H9 (cell line): Measurements from ENCODE around the gene SAV1. TPM values are rescaled to one million over a fixed set of nuclear protein-coding genes. Genes with fewer than 3 reads are reported as not detected.

ENCODE experiments used
- DNase-seq: peaks from one replicate; pipeline ENCODE4 v3.0.0-alpha.2; 2017
- H2AFZ ChIP-seq: one replicate; pipeline ENCODE4 v1.6.1; 2013; ENCODE audit warnings: mild to moderate bottlenecking, low read length, control low read depth, moderate library complexity
- H2AK5ac ChIP-seq: 2 replicates; pipeline ENCODE4 v1.6.1; 2013; ENCODE audit warnings: low read length, control low read depth, mixed read lengths; ENCODE audit not compliant: insufficient read length
- H2BK120ac ChIP-seq: one replicate; pipeline ENCODE4 v1.6.1; 2013; ENCODE audit warnings: low read depth, mild to moderate bottlenecking, low read length, control low read depth, inconsistent platforms; ENCODE audit not compliant: poor library complexity, severe bottlenecking
- H2BK12ac ChIP-seq: 2 replicates; pipeline ENCODE4 v1.6.1; 2013; ENCODE audit warnings: low read length, control low read depth, mixed read lengths, low read depth; ENCODE audit not compliant: insufficient read length
- H2BK15ac ChIP-seq: 2 replicates; pipeline ENCODE4 v1.6.1; 2013; ENCODE audit warnings: low read depth, low read length, control low read depth
- H2BK20ac ChIP-seq: one replicate; pipeline ENCODE4 v1.6.1; 2013; ENCODE audit warnings: low read depth, mild to moderate bottlenecking, low read length, control low read depth, inconsistent platforms; ENCODE audit not compliant: poor library complexity, severe bottlenecking
- H2BK5ac ChIP-seq: 2 replicates; pipeline ENCODE4 v1.6.1; 2013; ENCODE audit warnings: low read length, control low read depth, mixed read lengths; ENCODE audit not compliant: insufficient read length
- H3K14ac ChIP-seq: 2 replicates; pipeline ENCODE4 v1.6.1; 2013; ENCODE audit warnings: low read length, control low read depth; ENCODE audit not compliant: insufficient read depth
- H3K18ac ChIP-seq: 2 replicates; pipeline ENCODE4 v1.6.1; 2013; ENCODE audit warnings: low read depth, mild to moderate bottlenecking, mixed read lengths, low read length, control low read depth; ENCODE audit not compliant: insufficient read length
- H3K23ac ChIP-seq: 2 replicates; pipeline ENCODE4 v1.6.1; 2013; ENCODE audit warnings: low read length, control low read depth, mixed read lengths, low read depth; ENCODE audit not compliant: insufficient read length
- H3K23me2 ChIP-seq: 2 replicates; pipeline ENCODE4 v1.6.1; 2013; ENCODE audit warnings: low read depth, mild to moderate bottlenecking, mixed read lengths, low read length, control low read depth; ENCODE audit not compliant: insufficient read length, poor library complexity, severe bottlenecking
- H3K27ac ChIP-seq: 2 replicates; pipeline ENCODE4 v1.5.1; 2013; ENCODE audit warnings: low read length, control low read depth, mixed read lengths, low read depth; ENCODE audit not compliant: insufficient read length
- H3K27me3 ChIP-seq: 2 replicates; pipeline ENCODE4 v1.6.1; 2013; ENCODE audit warnings: low read length, control low read depth, inconsistent platforms; ENCODE audit not compliant: insufficient read depth
- H3K4ac ChIP-seq: 2 replicates; pipeline ENCODE4 v1.6.1; 2013; ENCODE audit warnings: low read depth, mild to moderate bottlenecking, control low read depth, inconsistent platforms, low read length, moderate library complexity
- H3K4me1 ChIP-seq: 2 replicates; pipeline ENCODE4 v1.6.1; 2013; ENCODE audit warnings: low read length, control low read depth, inconsistent platforms; ENCODE audit not compliant: insufficient read depth
- H3K4me2 ChIP-seq: 2 replicates; pipeline ENCODE4 v1.6.1; 2013; ENCODE audit warnings: low read length, control low read depth, mixed read lengths; ENCODE audit not compliant: insufficient read length, insufficient read depth
- H3K56ac ChIP-seq: 2 replicates; pipeline ENCODE4 v1.6.1; 2013; ENCODE audit warnings: low read depth, mild to moderate bottlenecking, mixed read lengths, low read length, control low read depth; ENCODE audit not compliant: insufficient read length
- H3K79me1 ChIP-seq: 2 replicates; pipeline ENCODE4 v1.6.1; 2013; ENCODE audit warnings: low read depth, mild to moderate bottlenecking, moderate library complexity, low read length, control low read depth, inconsistent platforms; ENCODE audit not compliant: insufficient read depth, poor library complexity, severe bottlenecking
- H3K79me2 ChIP-seq: 2 replicates; pipeline ENCODE4 v1.6.1; 2013; ENCODE audit warnings: low read length, control low read depth, inconsistent platforms; ENCODE audit not compliant: insufficient read depth
- H3K9ac ChIP-seq: 2 replicates; pipeline ENCODE4 v1.6.1; 2013; ENCODE audit warnings: low read length, control low read depth, mixed read lengths; ENCODE audit not compliant: insufficient read length; ENCODE audit errors: extremely low read depth
- H3K9me3 ChIP-seq: one replicate; pipeline ENCODE4 v1.6.1; 2013; ENCODE audit warnings: low read depth, low read length, inconsistent platforms; ENCODE audit not compliant: control insufficient read depth
- H3T11ph ChIP-seq: one replicate; pipeline ENCODE4 v1.6.1; 2013; ENCODE audit warnings: mild to moderate bottlenecking, low read length, control low read depth, inconsistent platforms
- H4K20me1 ChIP-seq: one replicate; pipeline ENCODE4 v1.6.1; 2013; ENCODE audit not compliant: control insufficient read depth, insufficient read length, insufficient read depth
- H4K5ac ChIP-seq: 2 replicates; pipeline ENCODE4 v1.6.1; 2013; ENCODE audit warnings: low read depth, mild to moderate bottlenecking, mixed read lengths, low read length, control low read depth; ENCODE audit not compliant: insufficient read length
- H4K8ac ChIP-seq: replicated peaks from 2 replicates; pipeline ENCODE4 v1.6.1; 2013; ENCODE audit warnings: low read length, control low read depth, mixed read lengths, low read depth; ENCODE audit not compliant: insufficient read length
- H4K91ac ChIP-seq: 2 replicates; pipeline ENCODE4 v1.6.1; 2013; ENCODE audit warnings: low read depth, mild to moderate bottlenecking, moderate library complexity, mixed read lengths, low read length, control low read depth; ENCODE audit not compliant: insufficient read length
- H3K27ac Mint-ChIP-seq, 3 experiments: 2 replicates in 2 of 3; 3 replicates in 1 of 3; pipeline ENCODE4 v1.8.0; 2020 to 2021; ENCODE audit warnings: mixed read lengths in 3 of 3, mild to moderate bottlenecking in 1 of 3, moderate library complexity in 1 of 3
- H3K27me3 Mint-ChIP-seq: 2 replicates; pipeline ENCODE4 v1.8.0; 2021; ENCODE audit warnings: low read depth, mild to moderate bottlenecking, moderate library complexity, mixed read lengths
- H3K36me3 Mint-ChIP-seq, 3 experiments: 2 replicates in 2 of 3; 3 replicates in 1 of 3; pipeline ENCODE4 v1.8.0; 2020 to 2021; ENCODE audit warnings: low read depth in 3 of 3, mixed read lengths in 3 of 3; ENCODE audit not compliant: insufficient read depth in 1 of 3
- H3K4me1 Mint-ChIP-seq, 2 experiments: 2 replicates each; pipeline ENCODE4 v1.8.0; 2020; ENCODE audit warnings: mixed read lengths in 2 of 2
- H3K4me3 Mint-ChIP-seq, 2 experiments: 2 replicates in 1 of 2; 3 replicates in 1 of 2; pipeline ENCODE4 v1.8.0; 2020 to 2021; ENCODE audit warnings: mild to moderate bottlenecking in 2 of 2, mixed read lengths in 2 of 2, moderate library complexity in 1 of 2
- H3K9me3 Mint-ChIP-seq, 2 experiments: 2 replicates in 1 of 2; 3 replicates in 1 of 2; pipeline ENCODE4 v1.8.0; 2020; ENCODE audit warnings: mild to moderate bottlenecking in 2 of 2, mixed read lengths in 2 of 2, moderate library complexity in 1 of 2
- WGBS: extraction: QIAGEN DNeasy Blood & Tissue Kit; methylation state at CpG from one replicate; pipeline ENCODE4 v1.1.7; 2013; ENCODE audit warnings: missing lambda C conversion rate, low lambda C conversion rate, mixed read lengths; ENCODE audit not compliant: insufficient read length; ENCODE audit errors: extremely low coverage; 5-methylcytosine and 5-hydroxymethylcytosine counted together
- total RNA-seq: library from RNA; stranded (reverse); gene quantifications from 2 replicates; pipeline ENCODE4 v1.2.1, GENCODE V29; 2021
- TF ChIP-seq, protein P1 (sequence below): fragments of 200-600 bp; sonication (generic); conservative IDR thresholded peaks from 3 replicates; pipeline ENCODE4 v1.8.0; 2021; ENCODE audit warnings: antibody characterized with exemption, mild to moderate bottlenecking

Gene SAV1
- total RNA-seq, 1 experiment from 2014 or later = 57.3 TPM

GRCh38 chr14:50633954-50634353 lies 34.2 kb downstream of the SAV1 start:
- Mint-ChIP-seq H3K4me1 (no peaks in the 10 kb centered on the region), H3K4me3 (no peak overlapping the region), H3K27me3 (no peaks in the 10 kb centered on the region), H3K27ac (no peak overlapping the region; a peak in 1 of 7 replicates), H3K9me3 (no peaks in the 10 kb centered on the region), H3K36me3 (peaks cover 4 to 24% (median 5%) of the 10 kb centered on the region in 3 experiments; a peak in 6 of 7 replicates)
- H4K5ac ChIP-seq = no peak overlapping the region
- no peak for DNase-seq
- H3K4ac ChIP-seq = no peak overlapping the region
- no peaks in the 10 kb centered on the region for H3K23me2 ChIP-seq
- H3K79me2 ChIP-seq = no peaks in the 10 kb centered on the region
- no peak overlapping the region for H4K8ac ChIP-seq
- TF ChIP-seq, protein P1, sequence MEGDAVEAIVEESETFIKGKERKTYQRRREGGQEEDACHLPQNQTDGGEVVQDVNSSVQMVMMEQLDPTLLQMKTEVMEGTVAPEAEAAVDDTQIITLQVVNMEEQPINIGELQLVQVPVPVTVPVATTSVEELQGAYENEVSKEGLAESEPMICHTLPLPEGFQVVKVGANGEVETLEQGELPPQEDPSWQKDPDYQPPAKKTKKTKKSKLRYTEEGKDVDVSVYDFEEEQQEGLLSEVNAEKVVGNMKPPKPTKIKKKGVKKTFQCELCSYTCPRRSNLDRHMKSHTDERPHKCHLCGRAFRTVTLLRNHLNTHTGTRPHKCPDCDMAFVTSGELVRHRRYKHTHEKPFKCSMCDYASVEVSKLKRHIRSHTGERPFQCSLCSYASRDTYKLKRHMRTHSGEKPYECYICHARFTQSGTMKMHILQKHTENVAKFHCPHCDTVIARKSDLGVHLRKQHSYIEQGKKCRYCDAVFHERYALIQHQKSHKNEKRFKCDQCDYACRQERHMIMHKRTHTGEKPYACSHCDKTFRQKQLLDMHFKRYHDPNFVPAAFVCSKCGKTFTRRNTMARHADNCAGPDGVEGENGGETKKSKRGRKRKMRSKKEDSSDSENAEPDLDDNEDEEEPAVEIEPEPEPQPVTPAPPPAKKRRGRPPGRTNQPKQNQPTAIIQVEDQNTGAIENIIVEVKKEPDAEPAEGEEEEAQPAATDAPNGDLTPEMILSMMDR = no peak
- WGBS = no CpG with 5 or more reads among the region's 4 CpGs
- H3K9ac ChIP-seq = no peak overlapping the region
- H2BK12ac ChIP-seq = no peak overlapping the region
- peaks cover 3% of the 10 kb centered on the region for H4K20me1 ChIP-seq
- H3K4me2 ChIP-seq = no peak overlapping the region
- no peak overlapping the region for H2AK5ac ChIP-seq
- H3K79me1 ChIP-seq = no peaks in the 10 kb centered on the region
- no peak overlapping the region for H2BK5ac ChIP-seq
- no peak overlapping the region for H3K14ac ChIP-seq
- H3K23ac ChIP-seq = no peak overlapping the region
- no peaks in the 10 kb centered on the region for H3K27me3 ChIP-seq
- no peak overlapping the region for H2AFZ ChIP-seq
- H2BK120ac ChIP-seq = no peak overlapping the region
- no peak overlapping the region for H3T11ph ChIP-seq
- no peaks in the 10 kb centered on the region for H3K4me1 ChIP-seq
- no peak overlapping the region for H2BK15ac ChIP-seq
- no peak overlapping the region for H4K91ac ChIP-seq
- no peak overlapping the region for H3K27ac ChIP-seq
- H2BK20ac ChIP-seq = no peak overlapping the region
- no peak overlapping the region for H3K56ac ChIP-seq
- H3K18ac ChIP-seq = no peak overlapping the region
- H3K9me3 ChIP-seq = no peaks in the 10 kb centered on the region
